ENCODE measurements around the gene SLC12A3. TPM values are rescaled to one million over a fixed set of nuclear protein-coding genes. Genes with fewer than 3 reads are reported as not detected.

Gene SLC12A3
- polyA plus RNA-seq, 3 donors, result 16.5 to 49.8 (median 20.8) TPM

- no peak for DNase-seq (ENCODE audit: extremely low read depth in 1 of 11, low read depth in 9 of 11, low spot score in 4 of 11)
Measured at GRCh38 chr16:56909527-56909979, 44.5 kb downstream of the SLC12A3 start.

GRCh38 chr16:56910112-56910511, 45.1 kb downstream of the SLC12A3 start:
- no peak for DNase-seq (ENCODE audit: extremely low read depth in 1 of 11, low read depth in 9 of 11, low spot score in 4 of 11)

- DNase-seq (ENCODE audit: extremely low read depth in 1 of 11, low read depth in 9 of 11, low spot score in 4 of 11), result no peak
Measured at GRCh38 chr16:56910654-56911539, 45.9 kb downstream of the SLC12A3 start.

- no peak for DNase-seq (ENCODE audit: extremely low read depth in 1 of 11, low read depth in 9 of 11, low spot score in 4 of 11)
Measured at GRCh38 chr16:56911771-56912571, 47.0 kb downstream of the SLC12A3 start.

- no peak for DNase-seq (ENCODE audit: extremely low read depth in 1 of 11, low read depth in 9 of 11, low spot score in 4 of 11)
Measured at GRCh38 chr16:56912746-56913708, 48.0 kb downstream of the SLC12A3 start.

GRCh38 chr16:56914896-56915295, 49.9 kb downstream of the SLC12A3 start:
- DNase-seq (ENCODE audit: extremely low read depth in 1 of 11, low read depth in 9 of 11, low spot score in 4 of 11), result no peak

GRCh38 chr16:56915336-56916119, 50.5 kb downstream of the SLC12A3 start:
- peak in 9 of 11 donors; percentile 37 to 83 (median 72) for DNase-seq (ENCODE audit: extremely low read depth in 1 of 11, low read depth in 9 of 11, low spot score in 4 of 11)

- DNase-seq (ENCODE audit: extremely low read depth in 1 of 11, low read depth in 9 of 11, low spot score in 4 of 11), result no peak
Measured at GRCh38 chr16:56916571-56917403, 51.8 kb downstream of the SLC12A3 start.

GRCh38 chr16:56918467-56919012, 53.5 kb downstream of the SLC12A3 start:
- DNase-seq (ENCODE audit: extremely low read depth in 1 of 11, low read depth in 9 of 11, low spot score in 4 of 11), result no peak

- no peak for DNase-seq (ENCODE audit: extremely low read depth in 1 of 11, low read depth in 9 of 11, low spot score in 4 of 11)
Measured at GRCh38 chr16:56919099-56919800, 54.2 kb downstream of the SLC12A3 start.

GRCh38 chr16:56921571-56921970, 56.6 kb downstream of the SLC12A3 start:
- no peak for DNase-seq (ENCODE audit: extremely low read depth in 1 of 11, low read depth in 9 of 11, low spot score in 4 of 11)

- no peak for DNase-seq (ENCODE audit: extremely low read depth in 1 of 11, low read depth in 9 of 11, low spot score in 4 of 11)
Measured at GRCh38 chr16:56923481-56924091, 58.6 kb downstream of the SLC12A3 start.

- no peak for DNase-seq (ENCODE audit: extremely low read depth in 1 of 11, low read depth in 9 of 11, low spot score in 4 of 11)
Measured at GRCh38 chr16:56927471-56927870, 62.5 kb downstream of the SLC12A3 start.

GRCh38 chr16:56929639-56930038, 64.6 kb downstream of the SLC12A3 start:
- no peak for DNase-seq (ENCODE audit: extremely low read depth in 1 of 11, low read depth in 9 of 11, low spot score in 4 of 11)

GRCh38 chr16:56930486-56931270, 65.7 kb downstream of the SLC12A3 start:
- DNase-seq (ENCODE audit: extremely low read depth in 1 of 11, low read depth in 9 of 11, low spot score in 4 of 11), result no peak
